Measurements from ENCODE around the gene ZNF827.

DNA sequence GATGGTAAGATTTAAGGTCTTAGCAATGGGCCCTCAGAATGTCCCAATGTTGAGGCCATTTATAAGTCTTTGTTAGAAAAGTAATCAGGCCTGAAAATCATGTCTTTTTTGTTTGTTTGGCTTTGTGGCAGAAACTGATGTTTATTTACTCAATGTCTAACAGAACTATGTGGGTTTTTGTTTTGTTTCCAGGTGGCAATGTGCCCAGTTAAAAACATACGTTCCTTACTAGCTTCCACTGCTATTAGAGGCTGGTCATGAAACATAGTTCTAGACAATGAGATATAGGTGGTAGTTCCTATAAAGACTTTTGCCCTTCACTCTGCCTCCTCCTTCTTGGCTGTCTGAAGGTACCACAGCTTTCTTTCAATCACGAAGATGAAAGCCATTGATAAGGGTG, 149.9 kb downstream of the ZNF827 start:
- TF ChIP-seq ZNF8 (CRISPR knock-in tag; IDR thresholded peaks at IDR 0.05) (no peak), PATZ1 (CRISPR knock-in tag; IDR thresholded peaks at IDR 0.05; ENCODE audit: borderline replicate concordance) (no peak), ZFP30 (CRISPR knock-in tag; IDR thresholded peaks at IDR 0.05) (no peak), BACH2 (CRISPR knock-in tag; IDR thresholded peaks at IDR 0.05; ENCODE audit: borderline replicate concordance) (no peak), RARB (CRISPR knock-in tag; IDR thresholded peaks at IDR 0.05) (no peak)
